OCI-LY1 (cell line): Measurements from ENCODE around the gene AMOTL1.

Experiments used
- EZH2 ChIP-seq: fragments of 200-600 bp; sonication (generic), shearing (Covaris generic); IDR thresholded peaks from 2 replicates; pipeline ENCODE4 v1.8.0; 2017; ENCODE audit warnings: borderline replicate concordance, mixed run types, mild to moderate bottlenecking, antibody characterized with exemption, low read length, moderate library complexity, mixed read lengths
- TF ChIP-seq, protein P1 (sequence below): fragments of 200-600 bp; sonication (generic), shearing (Covaris generic); IDR thresholded peaks from 2 replicates; pipeline ENCODE4 v1.5.1; 2017; ENCODE audit warnings: mild to moderate bottlenecking, antibody characterized with exemption, low read length, moderate library complexity, mixed read lengths

DNA sequence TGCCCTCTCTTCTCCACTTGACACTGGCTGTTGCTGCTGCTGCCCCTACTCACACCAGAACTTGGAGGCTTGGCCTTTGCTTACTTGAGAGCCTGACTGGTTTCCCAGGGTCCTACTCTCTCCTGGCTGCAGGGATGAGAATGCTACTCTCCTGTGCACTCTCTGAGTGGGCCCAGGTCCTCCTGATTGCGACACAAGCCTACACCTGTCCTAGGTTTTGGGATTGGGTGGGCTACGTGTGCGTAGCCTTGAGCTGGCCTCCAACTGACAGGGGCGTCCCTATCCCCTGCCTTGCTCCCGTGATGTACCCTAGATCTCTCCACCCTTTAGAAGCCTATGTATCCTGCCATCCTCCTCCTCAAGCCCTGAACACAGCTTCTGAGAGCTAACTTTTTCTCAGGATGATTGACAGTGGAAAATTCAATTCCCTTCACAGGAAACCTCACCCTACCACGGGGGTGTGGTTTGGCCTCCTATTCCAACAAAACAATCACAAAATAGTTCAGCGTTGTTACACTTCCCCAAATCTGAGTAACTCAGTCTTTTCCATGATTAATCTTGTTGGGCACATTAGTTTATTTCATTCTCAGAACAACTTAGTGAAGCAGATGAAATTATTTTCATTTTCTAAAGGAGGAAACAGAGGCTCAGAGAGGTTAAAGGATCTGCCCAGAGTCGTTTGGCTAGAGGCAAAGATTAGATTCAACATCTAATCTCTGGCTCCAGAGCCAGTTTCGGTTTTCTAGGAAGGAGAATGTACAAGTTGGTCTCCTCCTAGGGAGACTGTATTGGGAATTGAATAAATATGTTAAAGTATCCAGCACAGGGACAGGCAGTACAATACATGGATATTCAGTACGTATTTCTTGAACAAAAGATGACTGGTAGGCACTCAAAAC, 17.6 kb upstream of the AMOTL1 start:
- TF ChIP-seq, protein P1, sequence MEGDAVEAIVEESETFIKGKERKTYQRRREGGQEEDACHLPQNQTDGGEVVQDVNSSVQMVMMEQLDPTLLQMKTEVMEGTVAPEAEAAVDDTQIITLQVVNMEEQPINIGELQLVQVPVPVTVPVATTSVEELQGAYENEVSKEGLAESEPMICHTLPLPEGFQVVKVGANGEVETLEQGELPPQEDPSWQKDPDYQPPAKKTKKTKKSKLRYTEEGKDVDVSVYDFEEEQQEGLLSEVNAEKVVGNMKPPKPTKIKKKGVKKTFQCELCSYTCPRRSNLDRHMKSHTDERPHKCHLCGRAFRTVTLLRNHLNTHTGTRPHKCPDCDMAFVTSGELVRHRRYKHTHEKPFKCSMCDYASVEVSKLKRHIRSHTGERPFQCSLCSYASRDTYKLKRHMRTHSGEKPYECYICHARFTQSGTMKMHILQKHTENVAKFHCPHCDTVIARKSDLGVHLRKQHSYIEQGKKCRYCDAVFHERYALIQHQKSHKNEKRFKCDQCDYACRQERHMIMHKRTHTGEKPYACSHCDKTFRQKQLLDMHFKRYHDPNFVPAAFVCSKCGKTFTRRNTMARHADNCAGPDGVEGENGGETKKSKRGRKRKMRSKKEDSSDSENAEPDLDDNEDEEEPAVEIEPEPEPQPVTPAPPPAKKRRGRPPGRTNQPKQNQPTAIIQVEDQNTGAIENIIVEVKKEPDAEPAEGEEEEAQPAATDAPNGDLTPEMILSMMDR = no peak
- no peak for TF ChIP-seq EZH2
